Mesothelial cell of epicardium (in vitro differentiated cells): ENCODE data around the gene CACNB3. TPM values are rescaled to one million over a fixed set of nuclear protein-coding genes. Genes with fewer than 3 reads are reported as not detected.

Experiments
- DNase-seq, 2 experiments: peaks; one replicate each; pipeline ENCODE4 v3.0.0; 2021; ENCODE audit warnings: low spot score in 2 of 2; ENCODE audit not compliant: unreplicated experiment in 2 of 2
- H3K27ac Mint-ChIP-seq: 2 replicates; pipeline ENCODE4 v1.8.0; 2021; ENCODE audit warnings: mixed read lengths
- H3K27me3 Mint-ChIP-seq: 2 replicates; pipeline ENCODE4 v1.8.0; 2021; ENCODE audit warnings: low read depth, mixed read lengths
- H3K36me3 Mint-ChIP-seq: 2 replicates; pipeline ENCODE4 v1.8.0; 2021; ENCODE audit warnings: mixed read lengths
- H3K4me1 Mint-ChIP-seq: 2 replicates; pipeline ENCODE4 v1.8.0; 2021; ENCODE audit warnings: mixed read lengths
- H3K4me3 Mint-ChIP-seq: 2 replicates; pipeline ENCODE4 v1.8.0; 2021; ENCODE audit warnings: mild to moderate bottlenecking, moderate library complexity, mixed read lengths
- H3K9me3 Mint-ChIP-seq: 2 replicates; pipeline ENCODE4 v1.8.0; 2021; ENCODE audit warnings: mixed read lengths
- CTCF ChIP-seq: fragments of 200-600 bp; sonication (generic); IDR thresholded peaks from one replicate; pipeline ENCODE4 v1.5.0; 2021; ENCODE audit warnings: antibody characterized with exemption; ENCODE audit not compliant: unreplicated experiment
- total RNA-seq: library from RNA; stranded (reverse); gene quantifications from 3 replicates; pipeline ENCODE4 v1.2.1, GENCODE V29; 2021

CACNB3 gene
- total RNA-seq, 1 donor from 2014 or later, result 114 TPM

- no peak for DNase-seq
- TF ChIP-seq CTCF, result no peak
- Mint-ChIP-seq H3K27ac (no peak overlapping the region), H3K9me3 (no peaks in the 10 kb centered on the region), H3K27me3 (no peaks in the 10 kb centered on the region), H3K4me3 (no peak overlapping the region), H3K36me3 (peaks cover 28% of the 10 kb centered on the region), H3K4me1 (peaks cover 19% of the 10 kb centered on the region)
Observed at GRCh38 chr12:48823281-48823680, 5.0 kb downstream of the CACNB3 start.

- peaks cover 15% of the 10 kb centered on the region for H3K4me1 Mint-ChIP-seq
- DNase-seq, result no peak
- H3K27ac Mint-ChIP-seq, result no peak overlapping the region
- H3K36me3 Mint-ChIP-seq, result peaks cover 28% of the 10 kb centered on the region
- H3K4me3 Mint-ChIP-seq, result no peak overlapping the region
- no peaks in the 10 kb centered on the region for H3K9me3 Mint-ChIP-seq
- H3K27me3 Mint-ChIP-seq, result no peaks in the 10 kb centered on the region
- no peak for TF ChIP-seq CTCF
Observed at GRCh38 chr12:48824112-48824511, 5.8 kb downstream of the CACNB3 start.

GRCh38 chr12:48824905-48825304 is 6.6 kb downstream of the CACNB3 start:
- H3K4me1 Mint-ChIP-seq, result peaks cover 8% of the 10 kb centered on the region
- no peak for DNase-seq
- H3K27ac Mint-ChIP-seq, result no peak overlapping the region
- H3K36me3 Mint-ChIP-seq, result peaks cover 28% of the 10 kb centered on the region
- no peaks in the 10 kb centered on the region for H3K27me3 Mint-ChIP-seq
- H3K9me3 Mint-ChIP-seq, result no peaks in the 10 kb centered on the region
- no peak for TF ChIP-seq CTCF
- no peak overlapping the region for H3K4me3 Mint-ChIP-seq

GRCh38 chr12:48826209-48826855 is 8.0 kb downstream of the CACNB3 start:
- H3K9me3 Mint-ChIP-seq, result no peaks in the 10 kb centered on the region
- no peaks in the 10 kb centered on the region for H3K27me3 Mint-ChIP-seq
- H3K4me1 Mint-ChIP-seq, result no peaks in the 10 kb centered on the region
- H3K27ac Mint-ChIP-seq, result no peak overlapping the region
- peaks cover 32% of the 10 kb centered on the region for H3K36me3 Mint-ChIP-seq
- no peak overlapping the region for H3K4me3 Mint-ChIP-seq
- no peak for DNase-seq
- TF ChIP-seq CTCF, result no peak

GRCh38 chr12:48827026-48827425 is 8.7 kb downstream of the CACNB3 start:
- H3K27ac Mint-ChIP-seq, result no peak overlapping the region
- no peaks in the 10 kb centered on the region for H3K27me3 Mint-ChIP-seq
- H3K4me1 Mint-ChIP-seq, result no peaks in the 10 kb centered on the region
- H3K9me3 Mint-ChIP-seq, result no peaks in the 10 kb centered on the region
- H3K4me3 Mint-ChIP-seq, result no peak overlapping the region
- peaks cover 35% of the 10 kb centered on the region for H3K36me3 Mint-ChIP-seq
- no peak for DNase-seq
- TF ChIP-seq CTCF, result no peak
